GM12878 (cell line): Measurements from ENCODE around the gene MYD88. TPM values are rescaled to one million over a fixed set of nuclear protein-coding genes. Genes with fewer than 3 reads are reported as not detected.

Experiments used
- ATAC-seq: fragments of 200-7000 bp; cut with Tn5 transposase; 3 replicates; pipeline ENCODE4 v1.9.1; 2020; ENCODE audit warnings: mild to moderate bottlenecking, moderate library complexity
- BruUV-seq: library from RNA; stranded (reverse); fragments of 400-500 nt; replicated peaks from 2 replicates; lab custom pipeline; 2021; lab: Mats Ljungman, UMichigan
- CTCF ChIA-PET: fragments of 300-600 bp; sonication (Branson Sonifier 250); formaldehyde crosslinking; extraction: SDS; loops from one replicate; lab custom pipeline; 2021; ENCODE audit warnings: inconsistent platforms; lab: Yijun Ruan, JAX
- POLR2A ChIA-PET: fragments of 350-600 bp; formaldehyde crosslinking; extraction: SDS; loops from one replicate; lab custom pipeline; 2021; ENCODE audit warnings: inconsistent platforms; lab: Charles Lee
- RAD21 ChIA-PET: fragments of 300-600 bp; sonication (Branson Sonifier 250); formaldehyde crosslinking; loops from one replicate; lab custom pipeline; 2023; ENCODE audit warnings: antibody characterized with exemption; ENCODE audit not compliant: unreplicated experiment; lab: Charles Lee
- SMC1A ChIA-PET: fragments of 300-600 bp; sonication (Branson Sonifier 250); formaldehyde crosslinking; loops from one replicate; lab custom pipeline; 2023; ENCODE audit not compliant: unreplicated experiment, uncharacterized antibody; lab: Charles Lee
- DNase-seq: peaks from one replicate; pipeline ENCODE4 v3.0.0-alpha.2; 2011; ENCODE audit warnings: low read depth, low spot score
- FAIRE-seq: peaks from 3 replicates; lab custom pipeline; 2011; peaks lifted over from hg19 to GRCh38; lab: Jason Lieb, UNC
- H2AFZ ChIP-seq: 2 replicates; pipeline ENCODE4 v1.6.0; 2011; ENCODE audit warnings: low read depth, low read length, control low read depth; ENCODE audit not compliant: control insufficient read depth
- H3K27ac ChIP-seq: 2 replicates; pipeline ENCODE4 v1.5.1; 2011; ENCODE audit warnings: control low read depth; ENCODE audit not compliant: control insufficient read depth, insufficient read depth
- H3K27me3 ChIP-seq, 2 experiments: replicated peaks in 1 of 2; 2 replicates each; pipeline versions ENCODE4 v1.6.0 to v1.6.1; 2011; ENCODE audit warnings: low read length in 1 of 2; ENCODE audit not compliant: control insufficient read depth in 2 of 2, insufficient read depth in 2 of 2
- H3K36me3 ChIP-seq, 2 experiments: 2 replicates each; pipeline ENCODE4 v1.5.1; 2011; ENCODE audit warnings: low read length in 1 of 2; ENCODE audit not compliant: control insufficient read depth in 2 of 2, insufficient read depth in 2 of 2
- H3K4me1 ChIP-seq: 2 replicates; pipeline ENCODE4 v1.6.1; 2011; ENCODE audit warnings: mild to moderate bottlenecking, low read length, moderate library complexity, mixed read lengths; ENCODE audit not compliant: control insufficient read depth, insufficient read depth
- H3K4me2 ChIP-seq: 2 replicates; pipeline ENCODE4 v1.6.0; 2011; ENCODE audit warnings: control low read depth; ENCODE audit not compliant: control insufficient read depth, insufficient read depth
- H3K4me3 ChIP-seq: fragments of 200-600 bp; sonication (generic); 2 replicates; pipeline ENCODE4 v1.5.1; 2016
- H3K79me2 ChIP-seq: 2 replicates; pipeline ENCODE4 v1.6.0; 2011; ENCODE audit warnings: low read length; ENCODE audit not compliant: control insufficient read depth, insufficient read depth
- H3K9ac ChIP-seq: 2 replicates; pipeline ENCODE4 v1.8.0; 2011; ENCODE audit warnings: low read length, control low read depth, mixed read lengths; ENCODE audit not compliant: control insufficient read depth, insufficient read depth
- H3K9me3 ChIP-seq: replicated peaks from 3 replicates; pipeline ENCODE4 v1.5.1; 2011; ENCODE audit warnings: mild to moderate bottlenecking, low read length; ENCODE audit not compliant: control insufficient read depth, insufficient read depth
- H4K20me1 ChIP-seq: 2 replicates; pipeline ENCODE4 v1.6.0; 2011; ENCODE audit not compliant: control insufficient read depth, insufficient read depth
- ATF7 ChIP-seq: fragments of 450-650 bp; IDR thresholded peaks from 2 replicates; pipeline ENCODE4 v1.6.1; 2016; ENCODE audit warnings: low read depth, mild to moderate bottlenecking
- BHLHE40 ChIP-seq, 2 experiments: fragments of 450-650 bp in 1 of 2; IDR thresholded peaks; 2 replicates each; pipeline ENCODE4 v1.6.1; 2011 to 2017; ENCODE audit warnings: low read depth in 2 of 2, borderline replicate concordance in 1 of 2, improper control_type of control experiment in 1 of 2, low read length in 1 of 2, mild to moderate bottlenecking in 1 of 2
- CEBPB ChIP-seq, 2 experiments: fragments of 150-350 bp in 1 of 2; IDR thresholded peaks; 2 replicates each; pipeline ENCODE4 v1.6.1; 2012 to 2014; ENCODE audit warnings: low read depth in 2 of 2, low read length in 2 of 2, borderline replicate concordance in 1 of 2, inconsistent platforms in 1 of 2
- FOS ChIP-seq: IDR thresholded peaks from 3 replicates; pipeline ENCODE4 v1.6.1; 2011; ENCODE audit warnings: borderline replicate concordance; ENCODE audit not compliant: insufficient read length; ENCODE audit errors: extremely low read depth
- GABPA ChIP-seq: IDR thresholded peaks from 2 replicates; pipeline ENCODE4 v1.6.1; 2014; ENCODE audit warnings: antibody characterized with exemption, low read depth, mild to moderate bottlenecking, inconsistent platforms
- GATAD2B ChIP-seq: fragments of 450-650 bp; conservative IDR thresholded peaks from 2 replicates; pipeline ENCODE4 v1.6.1; 2017; ENCODE audit warnings: low read depth, mild to moderate bottlenecking, moderate library complexity
- HDGF ChIP-seq: fragments of 450-650 bp; IDR thresholded peaks from 2 replicates; pipeline ENCODE4 v1.6.1; 2016; ENCODE audit warnings: antibody characterized with exemption
- HSF1 ChIP-seq: fragments of 150-350 bp; IDR thresholded peaks from 2 replicates; pipeline ENCODE4 v1.6.1; 2014; ENCODE audit warnings: mild to moderate bottlenecking, low read depth, low read length
- IRF5 ChIP-seq: fragments of 450-650 bp; IDR thresholded peaks from 2 replicates; pipeline ENCODE4 v1.6.1; 2017; ENCODE audit warnings: borderline replicate concordance
- MYB ChIP-seq: fragments of 150-350 bp; IDR thresholded peaks from 2 replicates; pipeline ENCODE4 v1.6.1; 2014; ENCODE audit warnings: mild to moderate bottlenecking, low read depth, low read length, borderline replicate concordance
- NR2C1 ChIP-seq: fragments of 450-650 bp; IDR thresholded peaks from 2 replicates; pipeline ENCODE4 v1.6.1; 2017; ENCODE audit warnings: antibody characterized with exemption, mild to moderate bottlenecking, moderate library complexity
- POLR2AphosphoS5 ChIP-seq: IDR thresholded peaks from 2 replicates; pipeline ENCODE4 v1.6.1; 2011; ENCODE audit warnings: mild to moderate bottlenecking, low read length, inconsistent platforms
- POU2F2 ChIP-seq: IDR thresholded peaks from 3 replicates; pipeline ENCODE4 v1.6.1; 2011; ENCODE audit warnings: low read depth, mild to moderate bottlenecking, low read length, borderline replicate concordance
- SIN3A ChIP-seq: IDR thresholded peaks from 2 replicates; pipeline ENCODE4 v1.6.1; 2012; ENCODE audit warnings: low read depth, low read length, improper control_type of control experiment
- SMARCA5 ChIP-seq: fragments of 450-650 bp; IDR thresholded peaks from 2 replicates; pipeline ENCODE4 v1.6.1; 2017; ENCODE audit warnings: mild to moderate bottlenecking
- SMC3 ChIP-seq: IDR thresholded peaks from 2 replicates; pipeline ENCODE4 v1.6.1; 2011; ENCODE audit warnings: low read length, improper control_type of control experiment, borderline replicate concordance
- SPI1 ChIP-seq: IDR thresholded peaks from 2 replicates; pipeline ENCODE4 v1.6.1; 2011; ENCODE audit warnings: low read depth, mild to moderate bottlenecking, low read length, moderate library complexity, borderline replicate concordance; ENCODE audit not compliant: insufficient read depth
- SREBF2 ChIP-seq: IDR thresholded peaks from 2 replicates; pipeline ENCODE4 v1.6.1; 2012; ENCODE audit warnings: mild to moderate bottlenecking, low read length
- TCF12 ChIP-seq: IDR thresholded peaks from 2 replicates; pipeline ENCODE4 v1.6.1; 2011; ENCODE audit warnings: low read depth, mild to moderate bottlenecking, low read length
- USF2 ChIP-seq: IDR thresholded peaks from 2 replicates; pipeline ENCODE4 v1.6.1; 2011; ENCODE audit warnings: low read depth, low read length, improper control_type of control experiment, borderline replicate concordance
- ZNF217 ChIP-seq: fragments of 450-650 bp; IDR thresholded peaks from 2 replicates; pipeline ENCODE4 v1.6.1; 2017; ENCODE audit warnings: antibody characterized with exemption, mild to moderate bottlenecking
- WGBS: methylation state at CpG from one replicate; pipeline ENCODE4 v1.1.6; 2016; ENCODE audit warnings: low lambda C conversion rate; ENCODE audit not compliant: insufficient replicate concordance, insufficient coverage; ENCODE audit errors: missing lambda C conversion rate; 5-methylcytosine and 5-hydroxymethylcytosine counted together
- in situ Hi-C: fragments of 300-500 bp; cut with MboI; formaldehyde crosslinking; loops from 9 replicates; pipeline ENCODE4 v1.14.3; 2018; ENCODE audit warnings: mixed read lengths
- intact Hi-C: fragments of 100-400 bp; cut with micrococcal nuclease; formaldehyde crosslinking; loops from one replicate; pipeline ENCODE4 v1.14.2; 2022; ENCODE audit not compliant: unreplicated experiment
- polyA plus RNA-seq, 11 experiments: library from polyadenylated mRNA; depleted of rRNA in 4 of 11; unstranded in 6 of 11; stranded (reverse) in 5 of 11; fragments of >200 nt; fragmentation: Nextera tagmentation in 4 of 11; fragmentation: Illumina TruSeq in 1 of 11; extraction: Ambion mirVana in 4 of 11; extraction: Trizol in 1 of 11; gene quantifications; 1 replicate in 1 of 11; 2 replicates in 10 of 11; pipeline versions ENCODE4 v1.2.1 to v1.2.3, GENCODE V29; 2011 to 2016; ENCODE audit warnings: inconsistent platforms in 2 of 11, missing spikeins in 2 of 11, low read depth in 1 of 11
- total RNA-seq, 4 experiments: library from RNA; depleted of rRNA in 3 of 4; stranded (reverse); fragments of >200 nt in 3 of 4; fragmentation: Illumina TruSeq in 1 of 4; extraction: Trizol in 1 of 4; gene quantifications; 2 replicates each; pipeline versions ENCODE4 v1.2.1 to v1.2.3, GENCODE V29; 2013 to 2021

Gene MYD88
- total and polyA plus RNA-seq, 10 of the 15 experiments (the other 5 are each of a cell fraction or from before 2014, with no cell fraction given), result 5.5 to 84.8 (median 67.5) TPM

- ChIA-PET SMC1A (interaction anchor here (1.0 to 4.0 kb wide), 4 partner anchors 15 to 183 kb away, joined by 3 to 20 read pairs (median 4); no protein-coding TSS in a partner anchor), RAD21 (interaction anchor here (0.9 to 1.7 kb wide), 5 partner anchors 10 to 362 kb away, joined by 3 to 6 read pairs (median 3); no protein-coding TSS in a partner anchor), CTCF (interaction anchor here (0.8 to 5.7 kb wide), 15 partner anchors 10 to 403 kb away, joined by 3 to 42 read pairs (median 3); partner anchors contain the start of gene DLEC1), POLR2A (interaction anchor here (0.6 kb wide), 1 partner anchor 252 kb away, joined by 3 read pairs; no protein-coding TSS in a partner anchor)
- peak; percentile 93 for FAIRE-seq
- Histone ChIP-seq H3K4me1 (peaks cover 6% of the 10 kb centered on the region; the same call in 1 of the 2 replicates), H3K27me3 (no peaks in the 10 kb centered on the region; a peak in 1 of 4 replicates), H3K79me2 (no peaks in the 10 kb centered on the region), H3K9ac (no peak overlapping the region), H3K27ac (no peak overlapping the region), H3K4me3 (no peak overlapping the region), H3K36me3 (peaks cover 0 to 11% of the 10 kb centered on the region in 2 experiments; a peak in 3 of 4 replicates), H2AFZ (no peak overlapping the region), H3K9me3 (no peaks in the 10 kb centered on the region), H4K20me1 (no peaks in the 10 kb centered on the region), H3K4me2 (no peak overlapping the region)
- peak; percentile 41 for DNase-seq
- peak; percentile 92 for ATAC-seq
- intact Hi-C loops, result loop anchor here (1.0 to 5.0 kb wide), 5 partner anchors 119 to 362 kb away; partner anchors contain the start of genes SLC22A14 and XYLB
- in situ Hi-C loops, result loop anchor here (5.0 kb wide), 1 partner anchor 364 kb away; no protein-coding TSS in a partner anchor
- BruUV-seq, result no TSS peak
- 44% methylated on average over 11 of the region's 11 CpGs for WGBS
- TF ChIP-seq SMC3 (peak; percentile 75), ATF7 (no peak), MYB (no peak), HSF1 (no peak), USF2 (no peak), SIN3A (no peak), FOS (no peak), POU2F2 (peak; percentile 61; the same call in 1 of the 3 replicates), SMARCA5 (0 out of 2 replicates have a peak, but pooled peaks have one; percentile 38), NR2C1 (no peak), GATAD2B (no peak), CEBPB (IDR thresholded peaks at IDR 0.05; ENCODE audit: borderline replicate concordance in 1 of 2, low read depth in 2 of 2, low read length in 2 of 2) (no peak), GABPA (no peak), POLR2AphosphoS5 (peak; percentile 55; the same call in 1 of the 2 replicates), ZNF217 (no peak), BHLHE40 (IDR thresholded peaks at IDR 0.05; ENCODE audit: borderline replicate concordance in 1 of 2, low read depth in 2 of 2, low read length in 1 of 2) (peak; percentile 80 to 90; a peak in 3 of 4 replicates), SREBF2 (no peak), TCF12 (no peak), SPI1 (no peak), IRF5 (no peak), HDGF (peak; percentile 83; the same call in 1 of the 2 replicates)
Measured at GRCh38 chr3:38117748-38118420, 20.6 kb upstream of the MYD88 start.
